Stimulated activated CD8-positive, alpha-beta memory T cell treated with anti-CD3 and anti-CD28 coated beads, Interleukin-7, amount 100 ng/mL, for 4 hours (primary cell): ENCODE measurements around the gene DOCK4.

Experiments used
- DNase-seq, 2 donors: peaks; one replicate each; pipeline ENCODE4 v3.0.0-alpha.2; 2020; ENCODE audit warnings: low read depth in 2 of 2

DOCK4 gene

GRCh38 chr7:112113913-112114575, 92.2 kb downstream of the DOCK4 start:
- no peak for DNase-seq

GRCh38 chr7:112112822-112113255, 93.4 kb downstream of the DOCK4 start:
- DNase-seq = no peak

- no peak for DNase-seq
Observed at GRCh38 chr7:112110651-112111050, 95.5 kb downstream of the DOCK4 start.

- no peak for DNase-seq
Observed at GRCh38 chr7:112110175-112110574, 96.0 kb downstream of the DOCK4 start.

GRCh38 chr7:112108981-112109380, 97.2 kb downstream of the DOCK4 start:
- DNase-seq = no peak

GRCh38 chr7:112105584-112106530, 100.3 kb downstream of the DOCK4 start:
- no peak for DNase-seq

GRCh38 chr7:112104120-112104519, 102.1 kb downstream of the DOCK4 start:
- DNase-seq = no peak

- no peak for DNase-seq
Observed at GRCh38 chr7:112103246-112103645, 103.0 kb downstream of the DOCK4 start.

GRCh38 chr7:112101201-112101846, 104.9 kb downstream of the DOCK4 start:
- no peak for DNase-seq

- DNase-seq = no peak
Observed at GRCh38 chr7:112097524-112097923, 108.7 kb downstream of the DOCK4 start.

GRCh38 chr7:112093409-112093808, 112.8 kb downstream of the DOCK4 start:
- DNase-seq = no peak

GRCh38 chr7:112092709-112093395, 113.3 kb downstream of the DOCK4 start:
- no peak for DNase-seq

- DNase-seq = no peak
Observed at GRCh38 chr7:112092306-112092705, 113.9 kb downstream of the DOCK4 start.

- no peak for DNase-seq
Observed at GRCh38 chr7:112091768-112092167, 114.4 kb downstream of the DOCK4 start.

GRCh38 chr7:112089551-112089950, 116.6 kb downstream of the DOCK4 start:
- DNase-seq = no peak

- DNase-seq = no peak
Observed at GRCh38 chr7:112088484-112089016, 117.6 kb downstream of the DOCK4 start.

- DNase-seq = no peak
Observed at GRCh38 chr7:112086496-112087254, 119.5 kb downstream of the DOCK4 start.

- no peak for DNase-seq
Observed at GRCh38 chr7:112084520-112084971, 121.7 kb downstream of the DOCK4 start.

GRCh38 chr7:112083776-112084355, 122.3 kb downstream of the DOCK4 start:
- no peak for DNase-seq

- DNase-seq = no peak
Observed at GRCh38 chr7:112082306-112082705, 123.9 kb downstream of the DOCK4 start.
